HUES64 (cell line): ENCODE data around the gene SMYD3.

Experiments
- H3K27ac ChIP-seq: 2 replicates; pipeline ENCODE4 v1.7.0; 2013; ENCODE audit warnings: low read depth, low read length, inconsistent platforms
- H3K27me3 ChIP-seq: 2 replicates; pipeline ENCODE4 v1.6.1; 2013; ENCODE audit warnings: mild to moderate bottlenecking, low read length; ENCODE audit not compliant: insufficient read depth
- H3K36me3 ChIP-seq: 2 replicates; pipeline ENCODE4 v1.6.1; 2013; ENCODE audit warnings: mild to moderate bottlenecking, low read length; ENCODE audit not compliant: insufficient read depth
- H3K4me1 ChIP-seq: 2 replicates; pipeline ENCODE4 v1.6.1; 2013; ENCODE audit warnings: mild to moderate bottlenecking, low read length, moderate library complexity; ENCODE audit not compliant: insufficient read depth
- H3K4me3 ChIP-seq: 2 replicates; pipeline ENCODE4 v1.5.1; 2013; ENCODE audit warnings: mild to moderate bottlenecking, low read length, moderate library complexity
- H3K9ac ChIP-seq: 2 replicates; pipeline ENCODE4 v1.6.1; 2013; ENCODE audit warnings: mild to moderate bottlenecking, low read depth, low read length
- H3K9me3 ChIP-seq: 2 replicates; pipeline ENCODE4 v1.6.1; 2013; ENCODE audit warnings: low read depth, low read length; ENCODE audit not compliant: insufficient read depth
- WGBS: fragments of 150-250, 120-280 bp; methylation state at CpG from one replicate; pipeline ENCODE4 v1.1.7; 2013; ENCODE audit warnings: missing lambda C conversion rate; 5-methylcytosine and 5-hydroxymethylcytosine counted together

The SMYD3 gene

DNA sequence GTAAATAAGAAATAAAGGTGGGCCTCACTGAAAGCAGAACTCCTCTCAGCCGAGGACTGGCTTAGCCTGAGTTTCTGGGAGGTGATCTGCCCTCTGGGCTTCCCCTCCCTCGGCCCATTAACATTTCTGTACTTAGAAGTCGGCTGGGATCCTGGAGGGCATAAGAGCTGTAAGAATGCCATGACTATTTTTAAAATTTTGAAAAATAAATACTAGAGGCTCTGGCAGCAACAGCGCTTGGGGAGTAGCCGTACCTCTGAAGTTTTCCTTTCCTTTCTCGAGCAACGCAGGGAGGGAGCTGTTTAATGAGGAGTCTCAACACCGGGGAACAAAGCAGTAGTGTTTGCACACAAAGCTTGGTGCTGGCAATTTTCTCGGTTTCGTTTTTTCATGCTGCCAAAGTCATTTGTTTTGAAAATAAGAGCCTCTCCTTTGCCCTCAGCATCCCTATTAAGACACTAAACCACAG, 498.7 kb downstream of the SMYD3 start:
- peaks cover 8% of the 10 kb centered on the region for H3K4me1 ChIP-seq
- no peak overlapping the region for H3K27ac ChIP-seq
- WGBS = 56% methylated on average over 9 of the region's 10 CpGs
- no peaks in the 10 kb centered on the region for H3K36me3 ChIP-seq
- no peak overlapping the region for H3K9ac ChIP-seq
- no peaks in the 10 kb centered on the region for H3K27me3 ChIP-seq
- no peak overlapping the region for H3K4me3 ChIP-seq
- no peaks in the 10 kb centered on the region for H3K9me3 ChIP-seq

DNA sequence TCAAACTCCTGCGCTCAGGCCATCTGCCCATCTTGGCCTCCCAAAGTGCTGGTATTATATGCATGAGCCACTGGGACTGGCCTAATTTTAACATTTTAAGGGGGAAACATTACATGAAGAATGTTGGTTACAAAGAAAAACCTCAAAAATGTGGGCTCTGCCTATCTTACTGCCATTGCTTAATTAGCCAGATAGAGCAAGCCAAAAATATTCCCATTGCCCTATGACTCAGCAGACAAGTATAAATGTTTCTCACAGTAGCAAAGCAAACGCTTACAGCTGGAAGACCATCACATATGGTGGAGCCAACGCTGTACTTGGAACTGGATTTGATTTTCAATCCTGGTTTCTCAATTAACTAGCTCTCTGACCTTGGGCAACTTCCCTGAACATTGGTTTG, 502.0 kb downstream of the SMYD3 start:
- no peaks in the 10 kb centered on the region for H3K9me3 ChIP-seq
- H3K36me3 ChIP-seq = no peaks in the 10 kb centered on the region
- H3K4me1 ChIP-seq = peaks cover 8% of the 10 kb centered on the region
- no peaks in the 10 kb centered on the region for H3K27me3 ChIP-seq
- H3K4me3 ChIP-seq = no peak overlapping the region
- H3K27ac ChIP-seq = no peak overlapping the region
- H3K9ac ChIP-seq = no peak overlapping the region
- WGBS = 94% methylated on average over 3 of the region's 3 CpGs

DNA sequence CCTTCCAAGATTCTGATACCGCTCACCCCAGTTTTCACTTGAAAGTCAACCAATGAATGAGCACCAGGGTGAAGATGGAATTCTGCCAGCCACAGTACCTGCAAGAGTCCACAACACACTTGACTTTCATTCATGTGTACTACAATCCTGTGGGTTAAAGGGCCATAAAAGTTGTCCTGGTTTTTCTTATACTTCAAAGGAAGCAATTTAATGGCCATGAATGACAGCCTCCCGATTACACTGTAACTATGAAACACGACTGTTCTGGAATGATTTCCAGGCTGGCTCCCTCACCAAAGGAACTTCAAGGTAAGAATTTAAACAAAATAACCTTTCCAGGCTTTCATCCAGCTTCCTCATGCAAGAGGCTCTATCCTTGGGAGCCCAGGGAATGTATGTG, 502.8 kb downstream of the SMYD3 start:
- Histone ChIP-seq H3K4me3 (no peak overlapping the region), H3K9ac (no peak overlapping the region), H3K27ac (no peak overlapping the region), H3K4me1 (peaks cover 8% of the 10 kb centered on the region), H3K27me3 (no peaks in the 10 kb centered on the region), H3K9me3 (no peaks in the 10 kb centered on the region), H3K36me3 (no peaks in the 10 kb centered on the region)
- WGBS = 91% methylated on average over 3 of the region's 3 CpGs

GRCh38 chr1:246003442-246003730, 503.7 kb downstream of the SMYD3 start:
- no peaks in the 10 kb centered on the region for H3K9me3 ChIP-seq
- WGBS = 55% methylated on average over 2 of the region's 2 CpGs
- H3K36me3 ChIP-seq = no peaks in the 10 kb centered on the region
- H3K27ac ChIP-seq = no peak overlapping the region
- H3K4me1 ChIP-seq = peaks cover 4% of the 10 kb centered on the region
- H3K4me3 ChIP-seq = no peak overlapping the region
- H3K9ac ChIP-seq = no peak overlapping the region
- H3K27me3 ChIP-seq = no peaks in the 10 kb centered on the region

DNA sequence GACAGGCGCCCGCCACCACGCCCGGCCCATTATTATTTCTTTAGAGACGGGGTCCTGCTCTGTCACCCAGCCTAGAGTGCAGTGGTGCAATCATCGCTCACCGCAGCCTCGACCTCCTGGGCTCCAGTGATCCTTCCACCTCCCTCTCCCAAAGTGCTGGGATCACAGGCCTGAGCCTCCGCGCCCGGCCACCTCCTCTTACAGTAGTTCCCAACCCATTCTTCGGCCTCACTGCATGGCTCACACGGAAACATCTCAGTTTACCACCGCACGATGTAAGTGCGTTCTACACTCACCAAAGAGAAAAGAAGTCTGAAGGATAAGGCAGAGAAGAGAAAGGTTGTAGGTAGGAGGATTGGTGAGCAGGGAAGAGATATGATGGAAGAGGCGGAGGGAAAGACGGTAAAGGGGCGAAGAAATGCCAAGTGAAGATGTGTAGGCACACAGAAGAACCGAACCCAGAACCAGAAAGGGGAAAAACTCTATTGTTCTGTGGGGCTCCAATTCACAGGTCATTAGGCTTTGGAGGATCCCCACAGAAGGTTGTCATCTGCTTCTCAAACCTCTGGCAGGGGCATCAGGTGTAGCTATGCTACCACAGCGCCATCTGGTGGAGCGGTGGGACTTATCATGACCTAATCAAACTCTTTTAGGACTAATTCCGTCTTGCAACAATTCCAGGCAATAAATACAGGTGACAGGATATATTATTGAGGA, 504.2 kb downstream of the SMYD3 start:
- Histone ChIP-seq H3K27me3 (no peaks in the 10 kb centered on the region), H3K27ac (no peak overlapping the region), H3K9ac (no peak overlapping the region), H3K9me3 (no peaks in the 10 kb centered on the region), H3K4me3 (no peak overlapping the region), H3K36me3 (no peaks in the 10 kb centered on the region), H3K4me1 (no peaks in the 10 kb centered on the region)
- WGBS = 79% methylated on average over 22 of the region's 23 CpGs

DNA sequence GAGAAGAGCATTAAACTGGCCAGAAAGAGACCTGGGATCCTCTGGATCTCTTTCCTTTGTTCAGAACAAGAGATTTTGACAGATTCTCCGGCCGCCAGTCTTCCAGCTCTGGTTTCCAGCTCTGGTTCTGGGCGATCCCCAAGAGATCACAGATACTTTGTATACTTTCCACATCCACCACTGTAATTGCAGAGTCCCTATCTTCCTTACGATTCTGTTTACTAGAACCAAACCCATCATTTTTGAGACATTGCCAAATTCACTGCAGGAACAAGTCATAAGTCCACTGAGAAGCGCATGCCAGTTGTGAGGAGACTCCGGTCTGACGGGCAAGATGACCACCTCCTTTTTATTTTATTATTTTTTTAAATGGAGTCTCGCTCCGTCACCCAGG, 505.2 kb downstream of the SMYD3 start:
- H3K27me3 ChIP-seq = no peaks in the 10 kb centered on the region
- H3K9me3 ChIP-seq = no peaks in the 10 kb centered on the region
- WGBS = 93% methylated on average over 7 of the region's 9 CpGs
- H3K27ac ChIP-seq = no peak overlapping the region
- H3K4me1 ChIP-seq = peaks cover 8% of the 10 kb centered on the region
- no peaks in the 10 kb centered on the region for H3K36me3 ChIP-seq
- no peak overlapping the region for H3K9ac ChIP-seq
- H3K4me3 ChIP-seq = no peak overlapping the region

DNA sequence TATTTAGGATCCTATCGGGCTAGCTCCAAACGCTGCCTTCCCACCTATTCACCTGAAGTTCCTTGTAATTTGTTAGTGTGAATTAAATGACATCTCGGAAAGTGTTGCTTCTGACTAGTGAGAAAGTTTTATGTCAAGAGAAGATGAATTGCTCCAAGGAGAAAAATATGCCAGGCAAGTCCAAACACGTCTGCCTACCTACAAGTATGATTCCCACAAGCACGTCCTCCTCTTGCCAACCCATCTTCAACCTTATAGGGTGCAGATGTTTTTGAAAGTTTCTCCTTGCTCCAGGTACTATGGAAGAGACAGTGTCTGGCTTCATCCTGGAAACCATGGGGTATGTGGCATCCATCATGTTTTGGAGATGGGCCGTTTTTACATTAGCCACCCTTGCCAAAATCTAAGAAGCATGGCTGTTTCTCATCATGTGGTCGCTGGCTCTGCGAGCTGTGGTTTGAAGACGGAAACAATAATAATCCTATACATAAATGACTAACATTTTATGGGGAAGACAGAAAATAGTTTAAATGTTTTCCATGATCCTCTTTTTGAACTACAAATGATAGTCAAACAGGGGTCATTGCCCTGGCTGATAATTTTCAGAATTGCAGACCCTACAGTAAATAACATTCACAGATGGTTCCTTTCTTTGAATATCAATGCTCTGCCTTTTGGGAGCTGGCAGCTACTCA, 505.8 kb downstream of the SMYD3 start:
- Histone ChIP-seq H3K27me3 (no peaks in the 10 kb centered on the region), H3K36me3 (no peaks in the 10 kb centered on the region), H3K9ac (no peak overlapping the region), H3K9me3 (no peaks in the 10 kb centered on the region), H3K27ac (no peak overlapping the region), H3K4me1 (peaks cover 13% of the 10 kb centered on the region), H3K4me3 (no peak overlapping the region)
- WGBS = 96% methylated on average over 6 of the region's 9 CpGs

- H3K27ac ChIP-seq = no peak overlapping the region
Measured at GRCh38 chr1:246000638-246001015, 506.5 kb downstream of the SMYD3 start.

DNA sequence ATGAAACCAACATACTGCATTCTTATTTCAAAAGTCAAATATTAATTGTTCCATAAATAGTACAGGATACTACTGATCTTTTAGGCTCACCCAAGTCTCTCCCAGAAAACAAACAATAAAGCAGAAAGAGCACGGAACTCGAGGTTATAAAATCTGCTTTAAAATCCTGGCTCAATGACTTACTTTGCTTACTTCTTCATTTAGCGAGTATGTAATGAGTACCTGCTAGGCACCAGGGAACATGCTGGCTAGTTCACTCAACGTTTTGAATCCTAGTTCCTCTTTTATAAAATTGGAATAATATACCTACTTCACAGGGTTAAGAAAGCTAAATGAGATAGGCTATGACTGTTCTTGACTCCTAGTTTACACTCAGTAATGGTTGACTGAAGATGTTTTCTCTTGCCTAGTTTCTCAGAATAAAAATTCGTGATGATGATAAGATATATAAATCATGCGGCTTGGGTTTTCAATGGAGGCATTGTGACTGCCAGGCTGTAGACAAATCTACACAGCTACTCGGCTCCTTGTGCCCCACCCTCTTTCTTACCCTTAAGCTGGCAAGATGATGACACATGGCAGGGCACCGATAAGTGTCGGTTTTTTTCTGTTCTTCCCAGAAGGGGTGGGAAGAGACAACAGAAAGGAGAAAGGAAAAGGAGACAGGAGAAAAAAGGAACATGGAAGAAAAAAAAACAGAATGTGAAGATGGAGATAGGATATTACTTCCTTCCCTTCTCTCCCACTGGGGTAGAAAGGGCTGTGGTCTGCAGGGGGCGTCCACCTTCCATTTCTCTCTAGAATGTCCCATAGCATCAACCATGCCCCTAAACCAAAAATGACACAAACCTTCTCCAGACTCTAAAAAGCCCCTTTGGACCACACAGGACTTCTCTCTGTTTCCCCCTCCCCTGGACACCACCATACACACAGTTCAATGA, 507.1 kb downstream of the SMYD3 start:
- Histone ChIP-seq H3K36me3 (no peaks in the 10 kb centered on the region), H3K4me1 (peaks cover 13% of the 10 kb centered on the region), H3K27me3 (no peaks in the 10 kb centered on the region), H3K9me3 (no peaks in the 10 kb centered on the region), H3K27ac (no peak overlapping the region), H3K4me3 (no peak overlapping the region), H3K9ac (no peak overlapping the region)
- 94% methylated on average over 10 of the region's 10 CpGs for WGBS

More at GRCh38 chr1:246000638-246001015, 506.5 kb downstream of the SMYD3 start:
- 97% methylated on average over 3 of the region's 5 CpGs for WGBS
- Histone ChIP-seq H3K27me3 (no peaks in the 10 kb centered on the region), H3K36me3 (no peaks in the 10 kb centered on the region), H3K9ac (no peak overlapping the region), H3K4me3 (no peak overlapping the region), H3K4me1 (peaks cover 13% of the 10 kb centered on the region), H3K9me3 (no peaks in the 10 kb centered on the region)

GRCh38 chr1:245997471-245998258, 509.4 kb downstream of the SMYD3 start:
- no peaks in the 10 kb centered on the region for H3K36me3 ChIP-seq
- no peak overlapping the region for H3K9ac ChIP-seq
- peaks cover 13% of the 10 kb centered on the region for H3K4me1 ChIP-seq
- no peak overlapping the region for H3K27ac ChIP-seq
- no peaks in the 10 kb centered on the region for H3K9me3 ChIP-seq
- 84% methylated on average over 7 of the region's 7 CpGs for WGBS
- H3K4me3 ChIP-seq = no peak overlapping the region
- no peaks in the 10 kb centered on the region for H3K27me3 ChIP-seq
